Keratinocyte (primary cell): ENCODE measurements around the gene DNAJC12. TPM values are rescaled to one million over a fixed set of nuclear protein-coding genes. Genes with fewer than 3 reads are reported as not detected.

Experiments used
- DNase-seq: peaks from one replicate; pipeline ENCODE4 v3.0.0-alpha.2; 2011; ENCODE audit warnings: low read depth, missing footprints, low spot score
- FAIRE-seq: peaks from 2 replicates; lab custom pipeline; 2011; peaks lifted over from hg19 to GRCh38; lab: Jason Lieb, UNC
- H2AFZ ChIP-seq: 2 replicates; pipeline ENCODE4 v1.6.0; 2012; ENCODE audit warnings: low read length, control low read depth, inconsistent platforms; ENCODE audit not compliant: control insufficient read depth
- H3K27ac ChIP-seq: 2 replicates; pipeline ENCODE4 v1.5.1; 2011; ENCODE audit warnings: low read length; ENCODE audit not compliant: control insufficient read depth, insufficient read depth
- H3K27me3 ChIP-seq: 3 replicates; pipeline ENCODE4 v1.6.0; 2011; ENCODE audit warnings: low read length; ENCODE audit not compliant: control insufficient read depth, insufficient read depth; ENCODE audit errors: extremely low read depth
- H3K36me3 ChIP-seq, 2 experiments: 2 replicates in 1 of 2; 3 replicates in 1 of 2; pipeline ENCODE4 v1.5.1; 2011; ENCODE audit warnings: low read length in 2 of 2, mild to moderate bottlenecking in 1 of 2; ENCODE audit not compliant: control insufficient read depth in 2 of 2, insufficient read depth in 2 of 2; ENCODE audit errors: extremely low read depth in 1 of 2
- H3K4me1 ChIP-seq: 3 replicates; pipeline ENCODE4 v1.5.1; 2011; ENCODE audit warnings: low read length; ENCODE audit not compliant: control insufficient read depth, insufficient read depth; ENCODE audit errors: extremely low read depth
- H3K4me2 ChIP-seq: 3 replicates; pipeline ENCODE4 v1.6.0; 2011; ENCODE audit warnings: low read depth, low read length; ENCODE audit not compliant: control insufficient read depth, insufficient read depth; ENCODE audit errors: extremely low read depth
- H3K4me3 ChIP-seq, 3 experiments: fragments of 200-600 bp in 1 of 3; sonication (generic) in 1 of 3; 2 replicates in 2 of 3; 3 replicates in 1 of 3; pipeline ENCODE4 v1.5.1; 2011 to 2016; ENCODE audit warnings: low read length in 3 of 3, mild to moderate bottlenecking in 3 of 3, control low read depth in 2 of 3, inconsistent platforms in 1 of 3, low read depth in 1 of 3, mixed read lengths in 1 of 3, mixed run types in 1 of 3, moderate library complexity in 1 of 3; ENCODE audit not compliant: control insufficient read depth in 2 of 3, insufficient read depth in 2 of 3; ENCODE audit errors: extremely low read depth in 1 of 3
- H3K79me2 ChIP-seq: 2 replicates; pipeline ENCODE4 v1.6.0; 2012; ENCODE audit warnings: low read length; ENCODE audit not compliant: control insufficient read depth, insufficient read depth
- H3K9ac ChIP-seq: 3 replicates; pipeline ENCODE4 v1.6.0; 2011; ENCODE audit warnings: low read length; ENCODE audit not compliant: control insufficient read depth, insufficient read depth; ENCODE audit errors: extremely low read depth
- H3K9me1 ChIP-seq: 3 replicates; pipeline ENCODE4 v1.6.0; 2011; ENCODE audit warnings: low read length; ENCODE audit not compliant: control insufficient read depth, insufficient read depth; ENCODE audit errors: extremely low read depth
- H3K9me3 ChIP-seq: 2 replicates; pipeline ENCODE4 v1.5.1; 2012; ENCODE audit warnings: low read depth, low read length; ENCODE audit not compliant: control insufficient read depth
- H4K20me1 ChIP-seq: 3 replicates; pipeline ENCODE4 v1.6.0; 2011; ENCODE audit warnings: low read length; ENCODE audit not compliant: control insufficient read depth, insufficient read depth; ENCODE audit errors: extremely low read depth
- EZH2 ChIP-seq: IDR thresholded peaks from one replicate; pipeline ENCODE4 v1.6.1; 2012; ENCODE audit warnings: inconsistent platforms, mild to moderate bottlenecking, low read length, moderate library complexity
- dilution Hi-C: fragments of 300-500 bp; cut with MboI; formaldehyde crosslinking; loops from one replicate; pipeline ENCODE4 v1.7.0; 2020; ENCODE audit warnings: low sequenced_read_pairs; ENCODE audit not compliant: extremely low pct_ligation_motif_present
- polyA plus RNA-seq, 5 experiments: library from polyadenylated mRNA; depleted of rRNA in 3 of 5; stranded (reverse) in 3 of 5; stranded (forward) in 1 of 5; unstranded in 1 of 5; fragments of >200 nt; gene quantifications; 1 replicate in 1 of 5; 2 replicates in 3 of 5; 3 replicates in 1 of 5; pipeline versions ENCODE4 v1.2.1 to v1.2.3, GENCODE V29; 2011 to 2012; ENCODE audit warnings: missing spikeins in 2 of 5, low read depth in 1 of 5, low replicate concordance in 1 of 5
- TF ChIP-seq, protein P1 (sequence below), 3 experiments: IDR thresholded peaks in 1 of 3; conservative IDR thresholded peaks in 1 of 3; optimal IDR thresholded peaks in 1 of 3; 2 replicates in 2 of 3; 3 replicates in 1 of 3; pipeline versions ENCODE3 to v1.5.1; 2011; ENCODE audit warnings: low read length in 3 of 3, mild to moderate bottlenecking in 3 of 3, moderate library complexity in 2 of 3, control low read depth in 1 of 3, inconsistent platforms in 1 of 3; ENCODE audit not compliant: insufficient read depth in 2 of 3; ENCODE audit errors: extremely low read depth in 1 of 3

DNAJC12 gene
- polyA plus RNA-seq, 1 donor (not counting 4 experiments of a cell fraction or from before 2014, with no cell fraction given): 0.31 TPM

DNA sequence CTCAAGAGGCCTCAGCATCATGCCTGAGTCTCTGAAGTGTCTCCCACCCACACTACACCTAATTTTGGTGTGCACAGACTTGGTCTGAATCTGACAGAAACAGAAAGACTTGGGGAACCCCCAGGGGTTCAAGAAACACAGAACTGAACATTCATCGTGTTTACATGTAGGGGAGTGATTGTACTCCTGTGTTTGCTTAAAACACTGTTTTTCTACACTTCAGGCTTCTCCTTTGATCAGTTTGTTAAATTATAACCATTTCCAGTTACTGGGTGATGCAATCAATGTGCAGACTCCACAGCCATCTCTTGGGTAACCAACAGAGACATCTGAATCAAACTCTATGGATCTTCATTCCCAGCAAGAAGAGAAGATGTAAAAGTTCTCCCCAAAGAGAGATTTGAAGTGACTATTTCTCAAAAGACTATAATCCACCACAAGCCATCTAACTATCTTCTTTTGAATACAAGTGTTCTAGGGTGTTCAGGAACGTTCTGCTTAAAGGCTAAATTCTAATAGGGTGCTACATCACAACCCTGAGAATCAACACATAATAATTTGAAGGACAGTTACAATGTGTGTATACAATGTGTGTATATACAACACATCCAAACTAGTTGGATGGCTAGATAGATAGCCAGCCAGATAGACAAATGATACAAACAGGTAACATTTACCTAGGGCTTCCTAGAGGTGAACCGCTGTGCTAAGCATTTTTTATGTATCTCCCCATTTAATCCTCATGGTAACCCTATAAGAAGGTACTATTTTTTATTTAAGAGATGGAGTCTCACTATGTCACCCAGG is 34.2 kb downstream of the DNAJC12 start:
- Histone ChIP-seq H4K20me1 (no peaks in the 10 kb centered on the region), H3K27me3 (no peaks in the 10 kb centered on the region), H3K9me1 (no peaks in the 10 kb centered on the region), H3K4me2 (no peak overlapping the region), H3K9me3 (no peaks in the 10 kb centered on the region), H2AFZ (no peak overlapping the region), H3K79me2 (no peaks in the 10 kb centered on the region), H3K9ac (no peak overlapping the region), H3K4me3 (no peak overlapping the region), H3K4me1 (no peaks in the 10 kb centered on the region), H3K27ac (no peak overlapping the region), H3K36me3 (no peaks in the 10 kb centered on the region)
- no peak for FAIRE-seq
- no peak for DNase-seq
- dilution Hi-C loops: no loop called here
- TF ChIP-seq, protein P1, sequence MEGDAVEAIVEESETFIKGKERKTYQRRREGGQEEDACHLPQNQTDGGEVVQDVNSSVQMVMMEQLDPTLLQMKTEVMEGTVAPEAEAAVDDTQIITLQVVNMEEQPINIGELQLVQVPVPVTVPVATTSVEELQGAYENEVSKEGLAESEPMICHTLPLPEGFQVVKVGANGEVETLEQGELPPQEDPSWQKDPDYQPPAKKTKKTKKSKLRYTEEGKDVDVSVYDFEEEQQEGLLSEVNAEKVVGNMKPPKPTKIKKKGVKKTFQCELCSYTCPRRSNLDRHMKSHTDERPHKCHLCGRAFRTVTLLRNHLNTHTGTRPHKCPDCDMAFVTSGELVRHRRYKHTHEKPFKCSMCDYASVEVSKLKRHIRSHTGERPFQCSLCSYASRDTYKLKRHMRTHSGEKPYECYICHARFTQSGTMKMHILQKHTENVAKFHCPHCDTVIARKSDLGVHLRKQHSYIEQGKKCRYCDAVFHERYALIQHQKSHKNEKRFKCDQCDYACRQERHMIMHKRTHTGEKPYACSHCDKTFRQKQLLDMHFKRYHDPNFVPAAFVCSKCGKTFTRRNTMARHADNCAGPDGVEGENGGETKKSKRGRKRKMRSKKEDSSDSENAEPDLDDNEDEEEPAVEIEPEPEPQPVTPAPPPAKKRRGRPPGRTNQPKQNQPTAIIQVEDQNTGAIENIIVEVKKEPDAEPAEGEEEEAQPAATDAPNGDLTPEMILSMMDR (optimal IDR thresholded peaks at IDR 0.05 in 1 of 3, IDR thresholded peaks at IDR 0.05 in 1 of 3, conservative IDR thresholded peaks at IDR 0.05 in 1 of 3; ENCODE audit: extremely low read depth in 1 of 3, insufficient read depth in 2 of 3, low read length in 3 of 3): no peak
- TF ChIP-seq EZH2: no peak

DNA sequence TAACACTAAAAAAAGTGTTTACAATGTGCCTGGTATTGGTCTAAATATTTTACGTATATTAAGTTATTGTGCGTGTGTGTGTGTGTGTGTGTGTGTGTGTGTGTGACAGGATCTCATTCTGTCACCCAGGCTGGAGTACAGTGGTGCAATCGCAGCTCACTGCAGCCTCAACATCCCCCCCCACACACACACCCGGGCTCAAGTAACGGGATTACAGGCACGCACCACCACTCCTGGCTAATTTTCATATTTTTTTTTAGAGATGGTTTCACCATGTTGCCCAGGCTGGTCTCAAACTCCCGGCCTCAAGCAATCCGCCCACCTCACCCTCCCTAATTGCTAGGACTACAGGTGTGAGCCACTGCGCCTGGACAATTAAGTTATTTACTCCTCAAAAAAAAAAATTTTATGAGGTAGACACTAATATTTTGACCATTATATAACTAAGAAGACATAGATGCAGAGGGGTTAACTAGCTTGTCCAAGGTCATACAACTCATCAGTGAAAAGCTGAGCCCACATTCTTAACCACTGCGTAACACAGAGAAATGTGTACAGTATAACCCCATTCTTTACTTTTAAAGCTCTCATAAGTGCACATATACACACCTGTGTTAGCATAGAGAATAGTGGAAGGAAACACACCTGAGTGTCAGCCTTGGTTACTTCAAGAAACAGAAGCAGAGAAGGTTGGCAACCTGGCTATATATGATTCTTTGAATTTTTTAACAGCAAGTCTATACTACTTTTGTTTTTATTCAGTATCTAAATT is 35.0 kb downstream of the DNAJC12 start:
- DNase-seq (no peak), FAIRE-seq (no peak)
- no peaks in the 10 kb centered on the region for H3K9me1 ChIP-seq
- dilution Hi-C loops: no loop called here
- H4K20me1 ChIP-seq: no peaks in the 10 kb centered on the region
- H2AFZ ChIP-seq: no peak overlapping the region
- no peaks in the 10 kb centered on the region for H3K79me2 ChIP-seq
- no peak overlapping the region for H3K4me3 ChIP-seq
- no peak overlapping the region for H3K4me2 ChIP-seq
- no peak overlapping the region for H3K9ac ChIP-seq
- no peaks in the 10 kb centered on the region for H3K36me3 ChIP-seq
- H3K27ac ChIP-seq: no peak overlapping the region
- no peaks in the 10 kb centered on the region for H3K27me3 ChIP-seq
- H3K9me3 ChIP-seq: no peaks in the 10 kb centered on the region
- no peak for TF ChIP-seq EZH2
- TF ChIP-seq, protein P1 (optimal IDR thresholded peaks at IDR 0.05 in 1 of 3, IDR thresholded peaks at IDR 0.05 in 1 of 3, conservative IDR thresholded peaks at IDR 0.05 in 1 of 3; ENCODE audit: extremely low read depth in 1 of 3, insufficient read depth in 2 of 3, low read length in 3 of 3): no peak
- no peaks in the 10 kb centered on the region for H3K4me1 ChIP-seq
